ENCODE results near the gene ETV5. TPM values are rescaled to one million over a fixed set of nuclear protein-coding genes. Genes with fewer than 3 reads are reported as not detected.

Gene ETV5
- total and polyA plus RNA-seq, 7 experiments from 2014 or later, result 0.56 to 2.3 (median 0.97) TPM; not detected in 3

- Histone ChIP-seq H3K9me3 (ENCODE audit: control insufficient read depth in 2 of 3, low read length in 3 of 3) (no peaks in the 10 kb centered on the region), H3K27me3 (ENCODE audit: control insufficient read depth in 2 of 2, insufficient read depth in 2 of 2, low read length in 2 of 2) (no peaks in the 10 kb centered on the region), H3K4me3 (ENCODE audit: low read length) (peak overlapping the region; percentile 24), H3K36me3 (ENCODE audit: control insufficient read depth in 2 of 3, insufficient read depth in 3 of 3, low read length in 3 of 3) (no peaks in the 10 kb centered on the region), H3K27ac (ENCODE audit: low read depth, low read length) (no peak overlapping the region), H3K4me1 (ENCODE audit: control insufficient read depth in 2 of 2, insufficient read depth in 2 of 2, low read length in 2 of 2) (no peaks in the 10 kb centered on the region)
- DNase-seq, result peak in 4 of 9 donors; percentile 2 to 21 (median 11)
- Mint-ChIP-seq H3K4me3 (peak overlapping the region; percentile 54 to 93 (median 80)), H3K36me3 (peaks cover 0 to 6% (median 3%) of the 10 kb centered on the region in 5 donors), H3K9me3 (peaks cover 0 to 4% (median 0%) of the 10 kb centered on the region in 11 donors), H3K4me1 (peaks cover 3 to 19% (median 16%) of the 10 kb centered on the region in 7 donors), H3K27me3 (peaks cover 5 to 46% (median 12%) of the 10 kb centered on the region in 5 donors), H3K27ac (peak overlapping the region; percentile 25 to 81 (median 47))
- POLR2A ChIA-PET, result interaction anchor here (0.6 kb wide), 1 partner anchor 451 kb away, joined by 3 read pairs; no protein-coding TSS in a partner anchor
- CTCF ChIA-PET, result no interaction called here
- intact Hi-C loops (cut with micrococcal nuclease), result loop anchor here in 1 of 2 donors (2.0 kb wide), 1 partner anchor 41 kb away; the partner anchor contains the start of gene ETV5
- ATAC-seq, result peak; percentile 41
Observed at GRCh38 chr3:186067360-186068242, 41.3 kb downstream of the ETV5 start.

DNA sequence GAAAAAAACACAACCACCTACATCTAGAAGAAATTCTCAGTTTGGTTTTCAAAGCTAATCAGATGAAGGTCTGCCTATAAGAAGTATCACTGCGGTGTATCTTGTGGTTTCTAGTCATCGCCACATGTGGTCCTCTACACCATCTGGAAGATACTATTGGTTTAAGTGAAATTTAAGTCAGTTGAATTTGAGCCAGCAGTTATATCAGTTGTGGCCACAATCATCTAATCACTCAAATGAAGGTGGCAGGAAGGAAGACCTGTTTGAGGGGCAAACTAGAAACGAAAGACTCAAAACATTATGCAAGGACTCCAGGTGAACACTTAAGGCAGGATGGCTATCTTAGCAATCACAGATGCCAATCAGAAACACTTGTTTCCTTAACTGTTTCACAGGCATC, 48.7 kb downstream of the ETV5 start:
- H3K4me3 ChIP-seq (ENCODE audit: low read length), result no peak overlapping the region
- H3K27me3 ChIP-seq (ENCODE audit: control insufficient read depth in 2 of 2, insufficient read depth in 2 of 2, low read length in 2 of 2), result peaks cover 0 to 3% of the 10 kb centered on the region in 2 donors
- peaks cover 0 to 5% of the 10 kb centered on the region in 2 donors for H3K4me1 ChIP-seq (ENCODE audit: control insufficient read depth in 2 of 2, insufficient read depth in 2 of 2, low read length in 2 of 2)
- intact Hi-C loops (cut with micrococcal nuclease), result no loop called here
- Mint-ChIP-seq H3K9me3 (peaks cover 0 to 3% (median 0%) of the 10 kb centered on the region in 11 donors), H3K27ac (no peak overlapping the region), H3K27me3 (peaks cover 20 to 79% (median 35%) of the 10 kb centered on the region in 5 donors), H3K4me1 (peaks cover 8 to 14% (median 12%) of the 10 kb centered on the region in 7 donors), H3K4me3 (peak overlapping the region in 1 of 10 donors; percentile 10), H3K36me3 (no peaks in the 10 kb centered on the region)
- ChIA-PET CTCF (no interaction called here), POLR2A (no interaction called here)
- DNase-seq (peak in 1 of 9 donors; percentile 11), ATAC-seq (peak; percentile 64)
- H3K36me3 ChIP-seq (ENCODE audit: control insufficient read depth in 2 of 3, insufficient read depth in 3 of 3, low read length in 3 of 3), result no peaks in the 10 kb centered on the region
- H3K9me3 ChIP-seq (ENCODE audit: control insufficient read depth in 2 of 3, low read length in 3 of 3), result no peaks in the 10 kb centered on the region
- H3K27ac ChIP-seq (ENCODE audit: low read depth, low read length), result no peak overlapping the region

- Histone ChIP-seq H3K4me1 (ENCODE audit: control insufficient read depth in 2 of 2, insufficient read depth in 2 of 2, low read length in 2 of 2) (peaks cover 0 to 5% of the 10 kb centered on the region in 2 donors), H3K27ac (ENCODE audit: low read depth, low read length) (no peak overlapping the region), H3K9me3 (ENCODE audit: control insufficient read depth in 2 of 3, low read length in 3 of 3) (no peaks in the 10 kb centered on the region), H3K36me3 (ENCODE audit: control insufficient read depth in 2 of 3, insufficient read depth in 3 of 3, low read length in 3 of 3) (no peaks in the 10 kb centered on the region), H3K4me3 (ENCODE audit: low read length) (no peak overlapping the region), H3K27me3 (ENCODE audit: control insufficient read depth in 2 of 2, insufficient read depth in 2 of 2, low read length in 2 of 2) (peaks cover 0 to 3% of the 10 kb centered on the region in 2 donors)
- ATAC-seq (no peak), DNase-seq (no peak)
- intact Hi-C loops (cut with micrococcal nuclease), result no loop called here
- no peaks in the 10 kb centered on the region for H3K36me3 Mint-ChIP-seq
- POLR2A ChIA-PET, result no interaction called here
- CTCF ChIA-PET, result no interaction called here
- H3K4me1 Mint-ChIP-seq, result peaks cover 8 to 14% (median 12%) of the 10 kb centered on the region in 7 donors
- peaks cover 0 to 3% (median 0%) of the 10 kb centered on the region in 11 donors for H3K9me3 Mint-ChIP-seq
- H3K27ac Mint-ChIP-seq, result no peak overlapping the region
- H3K4me3 Mint-ChIP-seq, result no peak overlapping the region
- peaks cover 23 to 73% (median 39%) of the 10 kb centered on the region in 5 donors for H3K27me3 Mint-ChIP-seq
Observed at GRCh38 chr3:186059192-186059591, 49.7 kb downstream of the ETV5 start.

GRCh38 chr3:186058225-186058624, 50.7 kb downstream of the ETV5 start:
- CTCF ChIA-PET, result no interaction called here
- Mint-ChIP-seq H3K4me3 (no peak overlapping the region), H3K9me3 (peaks cover 0 to 3% (median 0%) of the 10 kb centered on the region in 11 donors), H3K27ac (no peak overlapping the region), H3K27me3 (peaks cover 32 to 70% (median 35%) of the 10 kb centered on the region in 5 donors), H3K36me3 (no peaks in the 10 kb centered on the region), H3K4me1 (peaks cover 6 to 13% (median 12%) of the 10 kb centered on the region in 7 donors)
- POLR2A ChIA-PET, result no interaction called here
- Histone ChIP-seq H3K4me3 (ENCODE audit: low read length) (no peak overlapping the region), H3K9me3 (ENCODE audit: control insufficient read depth in 2 of 3, low read length in 3 of 3) (no peaks in the 10 kb centered on the region), H3K36me3 (ENCODE audit: control insufficient read depth in 2 of 3, insufficient read depth in 3 of 3, low read length in 3 of 3) (no peaks in the 10 kb centered on the region), H3K27me3 (ENCODE audit: control insufficient read depth in 2 of 2, insufficient read depth in 2 of 2, low read length in 2 of 2) (peaks cover 0 to 3% of the 10 kb centered on the region in 2 donors), H3K27ac (ENCODE audit: low read depth, low read length) (no peak overlapping the region), H3K4me1 (ENCODE audit: control insufficient read depth in 2 of 2, insufficient read depth in 2 of 2, low read length in 2 of 2) (peaks cover 0 to 5% of the 10 kb centered on the region in 2 donors)
- ATAC-seq, result no peak
- intact Hi-C loops (cut with micrococcal nuclease), result no loop called here
- DNase-seq, result no peak

DNA sequence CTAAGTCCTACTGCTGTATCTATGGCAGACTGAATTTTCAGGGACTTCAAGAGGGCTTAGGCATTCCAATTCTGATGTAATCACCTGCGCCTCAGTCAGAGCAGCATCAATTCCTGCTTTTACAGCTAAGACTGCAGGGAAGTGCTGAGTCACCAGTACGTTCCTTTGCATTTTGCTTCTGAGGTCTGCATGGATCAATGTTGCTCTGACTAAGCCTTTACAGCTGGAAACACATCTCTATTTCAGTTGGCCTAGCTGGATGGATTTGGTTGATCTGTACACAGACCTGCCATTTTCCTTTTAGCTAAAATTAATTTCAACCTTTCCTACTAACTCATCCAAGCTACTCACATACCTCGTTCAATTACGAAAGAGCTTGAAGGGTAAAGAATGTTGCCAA, 51.3 kb downstream of the ETV5 start:
- no peaks in the 10 kb centered on the region for H3K9me3 ChIP-seq (ENCODE audit: control insufficient read depth in 2 of 3, low read length in 3 of 3)
- Mint-ChIP-seq H3K27me3 (peaks cover 31 to 67% (median 35%) of the 10 kb centered on the region in 5 donors), H3K4me3 (no peak overlapping the region), H3K36me3 (no peaks in the 10 kb centered on the region), H3K4me1 (peaks cover 6 to 13% (median 12%) of the 10 kb centered on the region in 7 donors), H3K27ac (no peak overlapping the region), H3K9me3 (peaks cover 0 to 3% (median 0%) of the 10 kb centered on the region in 11 donors)
- peaks cover 0 to 3% of the 10 kb centered on the region in 2 donors for H3K27me3 ChIP-seq (ENCODE audit: control insufficient read depth in 2 of 2, insufficient read depth in 2 of 2, low read length in 2 of 2)
- POLR2A ChIA-PET, result no interaction called here
- ATAC-seq (no peak), DNase-seq (no peak)
- H3K36me3 ChIP-seq (ENCODE audit: control insufficient read depth in 2 of 3, insufficient read depth in 3 of 3, low read length in 3 of 3), result no peaks in the 10 kb centered on the region
- intact Hi-C loops (cut with micrococcal nuclease), result no loop called here
- H3K27ac ChIP-seq (ENCODE audit: low read depth, low read length), result no peak overlapping the region
- H3K4me3 ChIP-seq (ENCODE audit: low read length), result no peak overlapping the region
- CTCF ChIA-PET, result interaction anchor here (0.9 kb wide), 1 partner anchor 11 kb away, joined by 3 read pairs; no protein-coding TSS in a partner anchor
- peaks cover 0 to 5% of the 10 kb centered on the region in 2 donors for H3K4me1 ChIP-seq (ENCODE audit: control insufficient read depth in 2 of 2, insufficient read depth in 2 of 2, low read length in 2 of 2)

GRCh38 chr3:186054792-186055352, 54.0 kb downstream of the ETV5 start:
- H3K4me1 ChIP-seq (ENCODE audit: control insufficient read depth in 2 of 2, insufficient read depth in 2 of 2, low read length in 2 of 2), result peaks cover 0 to 1% of the 10 kb centered on the region in 2 donors
- H3K36me3 ChIP-seq (ENCODE audit: control insufficient read depth in 2 of 3, insufficient read depth in 3 of 3, low read length in 3 of 3), result no peaks in the 10 kb centered on the region
- Mint-ChIP-seq H3K4me3 (no peak overlapping the region), H3K4me1 (peaks cover 2 to 3% (median 2%) of the 10 kb centered on the region in 7 donors), H3K36me3 (no peaks in the 10 kb centered on the region), H3K9me3 (peaks cover 0 to 3% (median 0%) of the 10 kb centered on the region in 11 donors), H3K27ac (no peak overlapping the region), H3K27me3 (peaks cover 29 to 63% (median 43%) of the 10 kb centered on the region in 5 donors)
- no peak for ATAC-seq
- no peak overlapping the region for H3K4me3 ChIP-seq (ENCODE audit: low read length)
- ChIA-PET POLR2A (interaction anchor here (0.6 kb wide), 1 partner anchor 14 kb away, joined by 3 read pairs; no protein-coding TSS in a partner anchor), CTCF (no interaction called here)
- H3K9me3 ChIP-seq (ENCODE audit: control insufficient read depth in 2 of 3, low read length in 3 of 3), result no peaks in the 10 kb centered on the region
- H3K27me3 ChIP-seq (ENCODE audit: control insufficient read depth in 2 of 2, insufficient read depth in 2 of 2, low read length in 2 of 2), result peaks cover 0 to 3% of the 10 kb centered on the region in 2 donors
- no peak overlapping the region for H3K27ac ChIP-seq (ENCODE audit: low read depth, low read length)
- DNase-seq, result no peak
- intact Hi-C loops (cut with micrococcal nuclease), result no loop called here
